HG03378 (cell line): ENCODE data around the gene DOC2A.
"Not testable (repeated sequence)": the region's sequence is repeated elsewhere in the genome, so short reads cannot be mapped to it uniquely, and the experiment has no call there.

ENCODE experiments used
- ATAC-seq: cut with Tn5 transposase; IDR thresholded peaks from one replicate; pipeline ENCODE4 v1.9.1; 2021; ENCODE audit warnings: mild to moderate bottlenecking, moderate library complexity; ENCODE audit not compliant: unreplicated experiment

The DOC2A gene

DNA sequence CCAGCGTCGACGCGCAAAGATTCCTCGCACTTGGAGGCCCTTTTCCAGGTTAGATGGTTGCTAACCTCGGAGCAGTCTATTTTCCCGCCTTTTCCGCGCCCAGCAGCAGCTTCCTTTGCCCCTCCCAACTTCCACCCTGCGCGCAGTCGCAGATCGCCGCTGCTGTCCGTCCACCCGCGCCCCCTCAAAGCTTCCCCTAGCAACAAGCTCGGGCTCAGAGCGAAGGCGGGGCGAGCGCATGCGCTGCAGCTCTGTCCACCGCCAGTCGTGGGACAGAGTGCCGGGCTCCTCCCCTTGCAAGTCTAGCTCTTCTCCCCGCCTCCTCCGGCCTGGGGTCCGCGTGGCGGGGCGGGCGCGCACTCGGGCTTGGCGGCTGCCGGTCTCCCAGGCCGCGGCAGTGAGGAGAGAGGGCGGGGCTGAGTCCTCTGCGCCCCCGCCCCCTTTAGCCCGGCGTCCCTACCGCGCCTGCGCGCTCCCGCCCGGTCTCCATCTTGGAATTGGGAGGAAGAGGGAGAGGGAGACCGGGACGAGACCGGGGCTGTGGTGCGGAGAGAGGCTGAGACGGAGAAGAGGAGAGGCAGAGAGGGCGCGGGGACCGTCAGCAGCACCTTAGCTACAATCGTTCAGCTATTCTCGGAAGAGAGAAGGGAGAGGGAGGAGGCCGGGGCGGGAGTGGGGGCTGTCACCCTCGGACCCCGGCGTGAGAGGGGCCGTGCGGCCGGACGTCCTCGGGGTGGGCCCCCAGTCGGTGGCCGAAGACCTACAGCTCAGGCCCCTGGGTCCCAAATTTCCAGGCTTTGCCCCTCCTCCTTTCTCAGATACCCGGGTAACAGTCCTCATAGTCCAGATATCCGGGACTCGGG lies 37.2 kb downstream of the DOC2A start, which contains the start of gene TAOK2:
TSS of gene TAOK2 (plus strand) at position 485 of the 863 bp plus-strand sequence. CDS start 3,905 bp downstream, outside the sequence.
- ATAC-seq = peak; percentile 76

DNA sequence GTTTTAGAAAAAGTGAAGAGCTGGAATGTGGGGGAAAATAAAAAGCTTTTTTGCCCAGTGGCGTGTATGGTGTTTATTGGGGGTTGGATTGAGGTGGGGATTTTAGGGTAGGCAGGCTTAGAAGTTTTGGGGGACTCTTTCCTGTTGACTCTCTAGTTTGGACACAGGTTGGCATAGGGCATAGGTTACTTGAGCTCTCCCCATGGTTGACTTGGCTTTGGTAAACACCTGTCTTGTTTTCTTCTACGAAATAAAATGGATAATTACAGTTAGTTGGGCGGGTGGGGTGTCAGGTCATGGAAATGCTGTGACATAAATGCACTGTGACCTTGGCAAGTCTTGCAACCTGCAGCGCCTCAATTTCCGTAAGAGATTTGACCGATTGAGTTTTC lies 37.8 kb downstream of the DOC2A start:
- no peak for ATAC-seq

DNA sequence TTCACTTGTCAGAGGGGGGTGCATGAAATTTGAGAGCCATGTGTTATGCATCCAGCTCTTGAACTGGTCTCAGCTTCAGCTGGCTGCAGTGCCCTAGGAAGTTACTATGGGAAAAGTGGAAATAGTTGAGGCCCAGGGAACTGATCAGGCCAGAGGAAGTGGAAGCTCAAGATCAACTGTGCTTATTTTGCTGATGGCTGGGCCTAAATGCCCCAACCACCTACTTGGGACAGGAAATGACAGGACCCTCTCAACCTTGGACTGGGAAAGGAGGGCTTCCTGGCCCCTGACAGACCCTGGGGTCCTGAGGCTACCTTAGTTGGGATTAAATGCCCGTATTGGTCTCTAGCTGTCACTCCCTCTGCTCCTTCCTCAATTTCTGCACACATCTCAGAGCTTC lies 38.3 kb downstream of the DOC2A start:
- no peak for ATAC-seq

DNA sequence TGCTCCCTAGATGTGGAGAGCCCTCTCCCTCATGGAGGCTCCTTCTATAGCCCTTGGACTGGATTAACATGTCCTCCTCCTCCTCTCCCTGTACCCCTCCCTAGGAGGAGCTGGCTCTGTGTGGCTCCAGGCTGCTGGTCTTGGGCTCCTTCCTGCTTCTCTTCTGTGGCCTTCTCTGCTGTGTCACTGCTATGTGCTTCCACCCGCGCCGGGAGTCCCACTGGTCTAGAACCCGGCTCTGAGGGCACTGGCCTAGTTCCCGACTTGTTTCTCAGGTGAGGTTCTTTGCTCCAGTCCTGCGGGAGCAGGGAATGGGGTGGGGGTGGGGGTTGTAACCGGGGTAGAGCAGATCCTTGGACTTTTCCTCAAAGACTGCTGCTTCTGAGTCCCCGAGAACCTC lies 39.5 kb downstream of the DOC2A start:
- no peak for ATAC-seq

DNA sequence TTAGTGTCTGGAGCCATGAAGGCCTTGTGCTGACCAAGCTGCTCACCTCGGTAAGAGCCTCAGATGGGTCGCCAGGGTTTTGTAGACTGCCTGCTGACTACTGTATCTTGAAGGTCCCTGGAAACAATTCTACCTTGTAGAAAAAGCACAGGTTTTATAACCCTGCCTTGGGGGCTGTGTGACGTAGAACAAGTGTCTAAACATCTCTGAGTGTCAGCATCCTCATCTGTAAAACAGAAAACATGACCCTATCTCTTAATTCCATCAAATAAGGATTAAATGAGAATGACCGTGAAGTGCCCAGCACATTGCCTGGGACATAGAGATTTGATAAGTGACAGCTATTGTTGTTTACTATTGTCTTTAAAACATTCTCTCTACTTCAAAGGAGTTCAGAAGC lies 42.6 kb downstream of the DOC2A start:
- ATAC-seq = no peak

DNA sequence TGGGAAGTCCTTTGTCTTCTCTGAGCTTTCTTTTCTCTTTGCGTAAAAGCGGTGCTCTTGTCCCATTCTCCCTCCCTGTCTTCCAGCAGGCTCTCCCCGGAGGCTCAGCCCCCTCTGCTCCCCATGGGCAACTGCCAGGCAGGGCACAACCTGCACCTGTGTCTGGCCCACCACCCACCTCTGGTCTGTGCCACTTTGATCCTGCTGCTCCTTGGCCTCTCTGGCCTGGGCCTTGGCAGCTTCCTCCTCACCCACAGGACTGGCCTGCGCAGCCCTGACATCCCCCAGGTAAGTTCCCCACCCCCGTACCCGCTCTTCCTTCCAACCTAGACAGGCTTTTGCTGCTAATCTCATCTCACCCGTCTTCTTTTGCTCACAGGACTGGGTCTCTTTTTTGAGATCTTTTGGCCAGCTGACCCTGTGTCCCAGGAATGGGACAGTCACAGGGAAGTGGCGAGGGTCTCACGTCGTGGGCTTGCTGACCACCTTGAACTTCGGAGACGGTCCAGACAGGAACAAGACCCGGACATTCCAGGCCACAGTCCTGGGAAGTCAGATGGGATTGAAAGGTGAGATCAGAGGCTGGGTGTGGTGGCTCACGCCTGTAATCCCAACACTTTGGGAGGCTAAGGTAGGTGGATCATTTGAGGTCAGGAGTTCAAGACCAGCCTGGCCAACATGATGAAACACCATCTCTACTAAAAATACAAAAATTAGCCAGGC lies 47.6 kb downstream of the DOC2A start:
- no peak for ATAC-seq

DNA sequence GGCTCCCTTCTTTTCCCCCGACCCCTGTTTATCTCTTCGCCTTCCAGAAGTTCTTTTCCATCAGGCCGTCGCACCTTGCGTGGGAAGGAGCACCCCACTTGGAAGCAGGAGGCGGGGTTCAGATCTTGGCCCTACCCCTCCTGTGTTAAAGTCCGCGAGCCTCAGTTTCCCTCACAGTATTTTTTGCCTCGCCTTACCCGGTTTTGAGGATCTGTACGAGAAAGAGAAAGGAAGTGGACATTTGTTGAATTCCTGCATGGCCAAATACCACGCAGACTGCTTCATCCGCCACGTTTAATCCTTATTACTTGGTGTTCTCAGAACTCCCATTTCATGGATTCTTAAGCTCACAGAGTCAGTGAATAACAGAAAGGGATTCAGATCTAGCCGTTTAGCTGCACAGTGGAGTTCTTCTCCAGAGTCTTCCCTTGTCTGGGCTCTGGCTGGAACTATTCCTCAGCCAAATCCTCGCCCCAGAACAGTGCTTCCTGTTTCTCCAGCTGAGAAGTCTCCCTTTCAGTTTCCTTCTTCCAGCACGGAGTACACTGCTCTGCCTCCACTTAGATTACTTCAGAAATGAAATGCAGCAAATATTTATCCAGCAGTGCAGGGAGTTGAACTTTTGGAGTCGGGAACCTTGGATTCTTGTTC lies 48.4 kb downstream of the DOC2A start:
- ATAC-seq = no peak

DNA sequence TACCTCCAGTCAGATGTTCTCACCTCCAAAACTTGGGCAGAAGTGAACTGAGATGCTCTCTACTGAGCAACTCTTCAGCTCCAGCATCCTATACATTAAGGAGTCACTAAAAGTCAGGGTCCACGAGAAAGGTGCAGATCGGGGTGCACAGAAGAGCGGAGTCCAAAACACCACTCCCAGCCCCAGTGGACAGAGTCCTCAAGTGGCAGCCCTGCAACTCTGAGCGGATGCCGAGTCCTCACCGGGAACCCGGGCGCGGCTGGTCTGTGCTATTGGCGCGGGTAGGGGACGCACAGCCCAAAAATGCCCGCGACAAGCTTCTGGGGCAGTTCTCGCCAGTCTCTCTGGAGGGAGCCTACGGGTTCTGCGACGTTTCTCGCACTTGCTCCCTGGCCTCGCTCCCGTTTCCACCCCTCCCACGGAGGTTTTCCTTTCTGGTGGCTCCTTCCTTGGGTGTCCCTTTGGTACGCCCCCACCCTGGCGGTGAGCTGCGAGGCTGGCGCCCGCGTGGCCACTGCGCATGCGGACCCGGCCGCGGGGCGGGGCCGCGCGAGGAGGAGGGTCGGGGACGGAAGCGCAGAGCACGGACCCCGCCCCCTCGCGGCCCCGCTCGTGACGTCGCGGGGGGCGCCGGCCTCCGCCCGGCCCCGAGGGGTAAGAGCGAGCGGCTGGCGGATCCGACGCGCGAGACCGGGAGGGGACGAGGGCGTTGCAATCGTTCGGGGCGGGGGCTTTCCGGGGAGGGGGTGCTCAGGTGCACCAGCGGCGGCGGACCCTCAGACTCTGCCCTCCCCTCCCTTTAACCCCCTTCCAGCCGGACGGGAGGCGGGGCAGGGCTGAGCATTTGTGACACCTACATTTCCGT lies 49.1 kb downstream of the DOC2A start, which contains the start of gene TMEM219:
TSS of gene TMEM219 (plus strand) at position 601 of the 865 bp plus-strand sequence. CDS start 1,065 bp downstream, outside the sequence.
- peak; percentile 61 for ATAC-seq

DNA sequence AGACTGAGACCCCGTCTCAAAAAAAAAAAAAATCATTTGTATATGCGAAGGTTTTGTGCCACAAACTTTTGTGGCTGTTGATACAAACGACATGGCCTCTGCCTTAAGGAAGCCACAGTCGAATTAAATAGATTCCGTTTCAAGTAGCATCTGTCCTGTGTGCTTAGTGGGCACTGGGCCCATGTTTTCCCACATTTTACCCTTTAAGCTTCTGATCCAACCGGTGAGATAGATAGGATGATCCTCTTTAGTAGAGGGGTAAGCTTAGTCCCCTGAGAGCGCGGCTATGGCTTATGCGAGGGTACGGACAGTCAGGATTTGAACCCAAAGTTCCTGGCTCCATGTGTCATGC lies 49.7 kb downstream of the DOC2A start:
- no peak for ATAC-seq

DNA sequence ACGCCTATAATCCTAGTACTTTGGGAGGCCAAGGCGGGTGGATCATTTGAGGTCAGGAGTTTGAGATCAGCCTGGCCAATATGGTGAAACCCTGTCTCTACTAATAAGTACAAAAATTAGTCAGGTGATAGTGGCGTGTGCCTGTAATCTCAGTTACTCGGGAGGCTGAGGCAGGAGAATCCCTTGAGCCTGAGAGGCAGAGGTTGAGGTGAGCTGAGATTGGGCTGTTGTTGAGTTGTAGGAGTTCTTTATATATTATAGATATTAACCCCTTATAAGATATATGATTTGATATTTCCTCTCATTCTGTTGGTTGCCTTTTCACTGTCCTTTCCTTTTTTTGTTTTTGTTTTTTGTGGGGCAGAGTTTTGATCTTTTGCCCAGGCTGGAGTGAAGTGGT lies 51.0 kb downstream of the DOC2A start:
- ATAC-seq = not testable (repeated sequence)

DNA sequence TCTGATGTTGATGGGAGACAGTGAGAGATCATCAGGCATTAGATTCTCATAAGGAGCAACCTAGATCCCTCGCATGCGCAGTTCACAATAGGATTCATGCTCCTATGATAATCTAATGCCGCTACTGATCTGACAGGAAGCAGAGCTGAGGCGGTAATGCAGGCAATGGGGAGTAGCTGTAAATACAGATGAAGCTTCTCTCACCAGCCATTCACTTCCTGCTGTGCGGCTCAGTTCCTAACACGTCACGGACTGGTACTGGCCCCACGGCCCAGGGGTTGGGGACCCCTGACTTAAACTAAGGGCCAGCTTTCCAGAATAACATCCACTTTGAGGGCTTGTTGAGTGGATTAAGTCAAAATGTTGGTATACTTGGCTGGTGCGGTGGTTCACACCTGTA lies 51.5 kb downstream of the DOC2A start:
- ATAC-seq = no peak

DNA sequence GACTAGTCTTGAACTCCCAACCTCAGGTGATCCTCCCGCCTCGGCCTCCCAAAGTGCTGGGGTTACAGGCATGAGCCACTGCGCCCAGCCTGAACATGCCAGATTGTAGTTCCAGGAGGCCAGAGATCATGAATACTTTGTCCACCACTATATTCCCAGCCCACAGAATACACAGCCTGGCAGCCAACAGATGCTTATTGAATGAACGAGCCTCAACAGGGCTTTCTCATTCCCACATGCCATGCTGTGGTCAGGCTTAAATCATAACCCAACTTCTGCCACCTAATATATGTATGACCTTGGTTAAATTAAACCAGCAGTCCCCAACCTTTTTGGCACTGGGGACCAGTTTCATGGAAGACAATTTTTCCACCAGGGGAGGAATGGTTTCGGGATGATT lies 52.1 kb downstream of the DOC2A start:
- ATAC-seq = no peak
